Raji (cell line): ENCODE data around the gene DENND1A.

Source experiments
- POLR2A ChIP-seq: IDR thresholded peaks from 2 replicates; pipeline ENCODE4 v1.6.1; 2011; ENCODE audit warnings: low read depth, low read length, control low read depth; ENCODE audit not compliant: insufficient read depth

Gene DENND1A

DNA sequence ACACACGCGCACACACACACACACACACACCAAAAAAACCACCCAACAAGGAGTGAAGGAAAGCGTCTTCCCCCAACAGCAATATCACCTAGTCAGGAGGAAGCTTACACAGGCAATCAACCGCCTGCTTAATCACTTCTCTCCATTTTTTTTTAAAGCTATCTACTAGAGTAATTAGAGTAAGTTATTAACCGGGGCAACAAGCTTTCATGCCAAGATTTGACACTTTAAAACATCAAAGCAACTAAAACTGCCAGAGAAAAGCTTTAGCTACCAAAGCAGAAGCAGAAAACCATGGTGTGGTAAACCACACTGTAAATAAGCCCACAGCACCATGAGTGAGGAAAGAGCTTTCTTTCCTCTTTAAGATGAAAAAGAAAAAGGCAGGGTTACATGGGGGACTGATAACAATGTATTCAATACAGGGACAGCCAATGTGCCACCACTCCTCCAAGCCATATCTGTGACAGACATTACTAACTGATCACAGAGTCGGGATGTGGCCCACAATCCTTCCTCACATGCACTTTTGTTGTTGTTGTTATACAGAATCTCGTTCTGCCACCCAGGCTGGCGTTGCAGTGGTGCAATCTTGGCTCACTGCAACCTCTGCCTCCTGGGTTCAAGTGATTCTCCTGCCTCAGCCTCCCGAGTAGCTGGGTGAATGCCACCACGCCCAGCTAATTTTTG lies 291.8 kb downstream of the DENND1A start:
- no peak for TF ChIP-seq POLR2A

- TF ChIP-seq POLR2A = no peak
Measured at GRCh38 chr9:123637606-123637944, 292.4 kb downstream of the DENND1A start.

DNA sequence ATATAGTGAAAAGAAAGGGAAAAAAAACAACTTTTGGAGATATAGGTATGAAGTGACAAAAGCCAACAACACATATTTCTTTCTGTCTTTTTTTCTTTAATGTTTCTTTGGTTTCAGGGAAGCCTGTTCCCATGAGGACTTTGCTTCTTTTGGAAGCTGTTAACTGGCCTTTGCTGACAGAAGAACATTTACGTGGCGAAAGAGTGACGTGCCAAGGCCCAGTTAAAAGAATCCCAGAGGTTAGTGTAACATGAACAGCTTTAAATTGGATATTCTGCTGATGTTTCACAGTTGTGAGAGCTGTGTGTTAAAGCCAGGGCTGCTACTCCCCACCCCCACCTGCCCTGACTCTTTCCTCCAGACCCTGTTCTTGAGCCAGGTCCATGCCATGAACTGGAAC lies 298.1 kb downstream of the DENND1A start:
- TF ChIP-seq POLR2A = no peak

DNA sequence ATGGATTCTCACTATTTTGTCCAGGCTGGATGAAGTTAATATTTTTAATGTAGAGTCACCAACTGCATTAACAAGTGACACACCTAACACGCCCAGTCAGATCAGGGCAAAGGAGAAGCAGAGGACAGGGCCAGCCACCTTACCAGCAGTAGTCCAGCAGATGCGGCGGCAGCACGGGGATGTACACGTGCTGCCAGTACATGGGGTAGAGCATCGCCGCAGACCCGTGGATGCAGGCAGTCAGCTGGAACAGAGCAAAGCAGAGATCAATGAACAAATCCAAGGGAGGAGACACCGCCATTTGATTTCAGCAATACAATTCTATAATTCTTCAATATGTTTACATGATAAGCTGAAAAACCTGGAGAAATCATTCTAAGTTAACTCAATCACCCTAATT lies 299.7 kb downstream of the DENND1A start:
- no peak for TF ChIP-seq POLR2A

- TF ChIP-seq POLR2A = no peak
Measured at GRCh38 chr9:123629531-123629930, 300.4 kb downstream of the DENND1A start.

- TF ChIP-seq POLR2A = no peak
Measured at GRCh38 chr9:123622711-123623241, 307.1 kb downstream of the DENND1A start.

DNA sequence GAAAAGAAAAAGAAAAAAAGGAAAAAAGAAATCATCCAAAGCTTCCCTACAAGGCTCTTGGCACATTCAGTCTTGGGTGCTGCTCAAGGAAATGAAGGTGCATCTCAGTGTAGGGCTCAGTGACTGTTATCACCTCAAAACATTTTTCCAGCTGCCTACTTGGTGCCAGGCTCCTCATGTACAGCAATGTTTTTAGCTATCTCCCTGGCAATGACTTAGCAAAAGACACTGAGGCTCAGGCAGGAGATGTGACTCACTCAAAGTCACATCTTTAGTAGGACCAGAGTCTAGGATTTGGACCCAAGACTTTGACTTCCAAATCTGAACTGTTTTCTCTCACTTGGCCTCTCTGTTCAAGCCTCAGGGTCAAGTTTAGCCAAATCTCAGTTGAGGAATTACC lies 309.7 kb downstream of the DENND1A start:
- no peak for TF ChIP-seq POLR2A

GRCh38 chr9:123617952-123618678 lies 311.8 kb downstream of the DENND1A start:
- TF ChIP-seq POLR2A = no peak

- TF ChIP-seq POLR2A = no peak
Measured at GRCh38 chr9:123617286-123617685, 312.6 kb downstream of the DENND1A start.

DNA sequence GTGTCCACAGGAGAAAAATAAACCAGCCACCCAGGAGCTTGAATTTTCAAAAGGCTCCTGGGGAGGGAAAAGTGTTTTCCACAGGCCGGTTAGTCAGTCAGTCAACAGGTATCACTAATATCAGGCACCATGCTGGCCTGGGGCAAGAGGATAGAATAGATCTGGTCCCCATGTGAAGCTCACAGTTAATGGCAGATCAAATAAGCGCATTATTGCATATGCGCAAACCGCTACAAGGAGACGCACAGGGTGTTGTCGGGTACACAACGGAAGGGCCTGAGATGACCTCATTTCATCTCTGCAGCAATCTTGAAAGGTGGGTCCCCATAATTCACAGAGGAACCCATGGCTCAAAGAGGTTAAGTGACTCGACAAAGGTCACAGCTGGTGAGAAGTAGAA lies 313.2 kb downstream of the DENND1A start:
- TF ChIP-seq POLR2A = no peak

DNA sequence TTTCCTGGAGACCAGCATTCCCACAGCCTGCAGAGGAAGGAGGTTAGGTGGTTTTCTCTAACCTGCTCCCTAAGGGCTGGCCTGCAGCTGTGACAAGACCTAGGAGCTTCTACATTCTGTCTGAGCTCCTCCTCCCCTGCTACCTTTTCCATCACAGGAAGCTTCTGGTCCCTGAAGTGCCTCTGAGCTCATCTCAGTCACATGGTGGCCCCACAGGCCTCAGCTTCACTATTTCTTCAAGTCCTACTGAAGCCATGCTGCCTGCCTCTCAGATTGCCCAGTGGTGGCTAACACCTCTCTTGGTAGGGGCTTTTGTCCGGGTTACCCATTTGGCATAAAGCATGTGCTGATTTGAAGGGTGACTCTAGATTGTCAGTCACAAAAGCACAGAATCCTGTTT lies 314.5 kb downstream of the DENND1A start:
- no peak for TF ChIP-seq POLR2A

DNA sequence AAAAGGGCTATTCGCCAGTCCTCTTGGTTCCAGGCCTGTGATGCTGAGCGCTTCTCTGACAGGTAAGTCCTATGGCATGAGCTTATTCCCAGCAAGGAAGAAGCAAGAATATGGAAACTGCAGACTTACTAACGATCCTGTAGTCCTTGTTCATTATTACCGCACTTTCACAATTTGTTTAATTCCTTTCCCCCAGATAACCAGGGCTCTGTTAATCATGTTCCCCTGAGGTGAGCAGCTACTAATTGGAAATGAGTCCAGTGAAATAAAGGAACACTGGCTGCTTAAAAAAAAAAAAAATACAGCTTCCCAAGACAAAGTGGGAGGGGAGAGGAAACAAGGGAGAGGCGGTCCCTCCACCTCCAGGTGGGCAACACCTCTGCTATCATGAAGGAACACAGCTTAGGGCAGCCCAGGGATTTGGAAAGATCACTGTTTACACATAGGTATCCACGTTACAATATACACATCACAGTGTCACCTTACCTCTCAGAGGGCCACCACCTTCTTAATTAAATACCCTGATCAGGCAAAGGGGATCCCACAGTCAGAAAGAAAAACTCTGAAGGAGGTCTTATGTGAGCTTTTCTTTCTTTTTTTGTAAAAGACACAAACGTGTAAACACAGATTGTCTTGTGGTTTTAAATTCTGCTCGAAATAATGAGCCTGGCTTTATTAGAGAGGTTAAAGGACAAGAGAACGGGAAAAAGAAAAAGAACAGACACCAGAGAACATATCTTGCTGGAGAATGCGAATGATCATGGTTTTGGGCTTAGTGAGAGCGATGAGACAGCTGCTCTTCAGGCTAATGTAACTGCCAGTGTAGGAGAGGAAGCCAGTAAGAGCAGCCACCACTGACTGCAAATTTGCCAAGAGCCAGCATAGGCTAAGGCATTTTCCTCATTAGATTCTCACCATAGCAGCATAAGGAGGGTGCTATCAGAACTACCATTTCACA lies 315.3 kb downstream of the DENND1A start:
- TF ChIP-seq POLR2A = no peak

DNA sequence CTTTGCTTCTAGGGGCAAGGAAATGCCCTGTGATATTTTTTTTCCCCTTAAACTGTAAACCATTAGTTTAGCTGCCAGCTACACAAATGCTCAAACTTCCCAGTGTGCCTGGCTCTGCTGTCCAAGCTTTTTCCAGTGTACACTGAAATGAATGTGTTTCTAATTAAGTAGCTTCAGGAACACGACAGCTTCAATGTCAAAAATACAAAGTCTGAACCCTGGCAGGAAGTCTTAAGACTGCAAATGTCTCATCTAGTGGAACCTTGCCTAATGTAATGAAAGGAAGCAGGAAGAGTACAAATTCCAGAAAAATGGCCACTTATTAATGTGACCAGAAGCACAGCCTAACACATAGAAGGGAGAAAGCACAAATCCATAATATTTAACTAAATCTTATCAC lies 318.7 kb downstream of the DENND1A start:
- no peak for TF ChIP-seq POLR2A

DNA sequence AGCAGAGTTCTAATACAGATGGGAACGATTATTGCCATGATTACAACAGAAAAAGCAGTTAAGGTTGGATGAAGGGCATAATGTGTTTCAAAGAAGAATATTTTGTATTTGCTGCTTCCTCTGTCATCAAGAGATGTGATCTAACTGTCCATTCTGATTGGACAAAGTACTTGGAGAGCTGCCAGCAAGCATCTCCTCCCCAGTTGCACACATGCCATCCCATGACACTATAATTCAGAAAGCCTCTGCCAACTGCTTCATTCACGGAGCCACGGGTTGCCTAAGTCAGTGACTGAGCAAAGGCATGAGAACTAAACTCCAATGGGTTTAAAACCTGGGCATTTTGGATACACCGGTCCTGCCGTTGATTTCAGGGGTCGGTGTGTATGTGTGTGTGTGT lies 320.1 kb downstream of the DENND1A start:
- TF ChIP-seq POLR2A = no peak

GRCh38 chr9:123608104-123608503 lies 321.8 kb downstream of the DENND1A start:
- TF ChIP-seq POLR2A = no peak

DNA sequence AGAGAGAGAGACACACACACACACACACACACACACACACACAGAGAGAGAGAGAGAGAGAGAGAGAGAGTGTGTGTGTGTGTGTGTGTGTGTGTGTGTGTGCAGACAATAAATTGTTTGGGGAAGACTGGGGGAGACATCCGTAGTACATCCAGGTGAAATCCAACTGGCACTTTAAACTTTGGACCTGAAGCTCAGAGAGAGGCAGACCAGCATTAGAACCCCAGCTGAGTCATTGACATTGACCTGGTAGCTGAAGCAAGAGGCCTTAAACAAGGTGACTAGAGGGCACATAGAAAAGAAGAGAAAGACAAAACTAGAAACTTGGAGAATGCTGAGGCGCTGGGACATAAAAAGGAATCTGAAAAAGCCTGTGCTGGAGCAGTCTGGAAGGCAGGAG lies 322.4 kb downstream of the DENND1A start:
- no peak for TF ChIP-seq POLR2A

GRCh38 chr9:123606141-123606540 lies 323.8 kb downstream of the DENND1A start:
- no peak for TF ChIP-seq POLR2A
